GM11168 (cell line): ENCODE results near the gene ZDHHC8.

Experiments used
- in situ Hi-C: fragments of 300-500 bp; cut with MboI; formaldehyde crosslinking; loops from one replicate; pipeline ENCODE4 v1.12.0; 2022; ENCODE audit warnings: low sequenced_read_pairs; ENCODE audit not compliant: unreplicated experiment

Gene ZDHHC8

GRCh38 chr22:20174785-20175596 is 43.4 kb downstream of the ZDHHC8 start:
- in situ Hi-C loops, result no loop called here

- in situ Hi-C loops, result no loop called here
These were observed 43.9 kb downstream of the ZDHHC8 start for GRCh38 chr22:20175597-20175900.

GRCh38 chr22:20176421-20177085 is 44.9 kb downstream of the ZDHHC8 start:
- in situ Hi-C loops, result no loop called here

GRCh38 chr22:20177217-20177911 is 45.8 kb downstream of the ZDHHC8 start:
- in situ Hi-C loops, result no loop called here

- in situ Hi-C loops, result no loop called here
These were observed 46.7 kb downstream of the ZDHHC8 start for GRCh38 chr22:20178075-20178914.

- in situ Hi-C loops, result no loop called here
These were observed 47.3 kb downstream of the ZDHHC8 start for GRCh38 chr22:20178915-20179227.

GRCh38 chr22:20179455-20180244 is 48.0 kb downstream of the ZDHHC8 start:
- in situ Hi-C loops, result no loop called here

GRCh38 chr22:20180245-20180630 is 48.6 kb downstream of the ZDHHC8 start:
- in situ Hi-C loops, result no loop called here

GRCh38 chr22:20180640-20181039 is 49.0 kb downstream of the ZDHHC8 start:
- in situ Hi-C loops, result no loop called here

- in situ Hi-C loops, result no loop called here
These were observed 49.7 kb downstream of the ZDHHC8 start for GRCh38 chr22:20181194-20181883.

GRCh38 chr22:20181884-20182236 is 50.3 kb downstream of the ZDHHC8 start:
- in situ Hi-C loops, result no loop called here

- in situ Hi-C loops, result no loop called here
These were observed 50.8 kb downstream of the ZDHHC8 start for GRCh38 chr22:20182365-20182764.

GRCh38 chr22:20183101-20183500 is 51.5 kb downstream of the ZDHHC8 start:
- in situ Hi-C loops, result no loop called here

- in situ Hi-C loops, result no loop called here
These were observed 52.2 kb downstream of the ZDHHC8 start for GRCh38 chr22:20183823-20184222.

- in situ Hi-C loops, result no loop called here
These were observed 53.0 kb downstream of the ZDHHC8 start for GRCh38 chr22:20184501-20185165.

- in situ Hi-C loops, result no loop called here
These were observed 54.1 kb downstream of the ZDHHC8 start for GRCh38 chr22:20185750-20186149.

- in situ Hi-C loops, result no loop called here
These were observed 54.7 kb downstream of the ZDHHC8 start for GRCh38 chr22:20186183-20186870.

- in situ Hi-C loops, result no loop called here
These were observed 55.4 kb downstream of the ZDHHC8 start for GRCh38 chr22:20186871-20187546.
